ENCODE measurements around the gene NELFB.
"Not testable (repeated sequence)": the region's sequence is repeated elsewhere in the genome, so short reads cannot be mapped to it uniquely, and the experiment has no call there.

Gene NELFB

DNA sequence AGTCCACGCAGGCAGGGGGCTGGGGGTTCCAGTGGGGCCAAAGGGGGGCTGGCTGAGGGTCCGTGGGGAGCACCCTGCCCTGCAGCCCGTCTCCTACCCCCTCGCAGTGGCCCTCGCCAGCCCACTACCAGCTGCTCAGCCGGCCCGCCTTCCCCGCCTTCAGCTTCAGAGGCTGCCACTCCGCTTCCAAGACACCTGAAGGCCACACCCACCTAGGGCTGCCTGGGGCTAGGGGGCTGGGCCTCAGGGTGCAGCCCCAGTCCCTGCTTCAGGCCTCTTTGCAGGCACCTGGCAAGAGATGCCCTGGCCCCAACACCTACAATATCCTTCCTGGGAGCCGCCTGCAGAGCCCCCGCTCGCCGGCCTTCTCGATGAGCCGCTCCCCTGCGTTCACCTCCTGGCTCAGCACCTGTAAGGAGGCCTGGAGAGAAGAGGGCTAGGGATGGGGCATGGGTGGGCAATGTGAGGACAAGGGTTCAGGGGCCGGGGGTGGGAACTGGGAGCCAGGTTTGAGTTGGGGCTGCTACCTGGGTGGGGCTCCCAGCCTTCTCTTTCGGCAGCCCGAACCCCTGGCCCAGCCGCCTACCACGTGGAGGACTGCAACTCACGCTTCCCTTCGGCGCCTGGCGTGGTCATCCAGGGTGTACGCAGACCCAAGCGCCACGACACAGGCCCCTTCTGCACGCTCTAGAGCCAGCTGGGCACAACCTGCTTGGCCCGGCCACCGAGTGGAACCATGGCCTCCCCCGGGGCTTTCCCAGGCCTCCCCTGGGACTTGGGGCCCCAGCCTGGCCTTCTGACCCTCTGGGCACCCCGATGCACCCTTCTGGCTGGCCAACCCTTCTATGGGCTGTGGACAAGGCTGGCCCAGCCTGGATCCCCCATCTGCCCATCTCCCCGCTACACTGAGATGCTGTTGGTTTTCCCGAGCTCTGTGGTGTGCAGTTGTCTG is 2.3 kb upstream of the NELFB start:
- Histone ChIP-seq H3K27me3 (ENCODE audit: control insufficient read depth, insufficient read depth, low read length) (no peaks in the 10 kb centered on the region), H3K4me1 (ENCODE audit: control insufficient read depth, insufficient read depth, low read length) (peaks cover 10% of the 10 kb centered on the region), H3K9ac (ENCODE audit: low read length) (no peak overlapping the region), H3K4me3 (ENCODE audit: low read length) (no peak overlapping the region), H3K36me3 (ENCODE audit: control insufficient read depth, insufficient read depth, low read length) (no peaks in the 10 kb centered on the region), H3K27ac (ENCODE audit: low read depth, low read length) (no peak overlapping the region)

DNA sequence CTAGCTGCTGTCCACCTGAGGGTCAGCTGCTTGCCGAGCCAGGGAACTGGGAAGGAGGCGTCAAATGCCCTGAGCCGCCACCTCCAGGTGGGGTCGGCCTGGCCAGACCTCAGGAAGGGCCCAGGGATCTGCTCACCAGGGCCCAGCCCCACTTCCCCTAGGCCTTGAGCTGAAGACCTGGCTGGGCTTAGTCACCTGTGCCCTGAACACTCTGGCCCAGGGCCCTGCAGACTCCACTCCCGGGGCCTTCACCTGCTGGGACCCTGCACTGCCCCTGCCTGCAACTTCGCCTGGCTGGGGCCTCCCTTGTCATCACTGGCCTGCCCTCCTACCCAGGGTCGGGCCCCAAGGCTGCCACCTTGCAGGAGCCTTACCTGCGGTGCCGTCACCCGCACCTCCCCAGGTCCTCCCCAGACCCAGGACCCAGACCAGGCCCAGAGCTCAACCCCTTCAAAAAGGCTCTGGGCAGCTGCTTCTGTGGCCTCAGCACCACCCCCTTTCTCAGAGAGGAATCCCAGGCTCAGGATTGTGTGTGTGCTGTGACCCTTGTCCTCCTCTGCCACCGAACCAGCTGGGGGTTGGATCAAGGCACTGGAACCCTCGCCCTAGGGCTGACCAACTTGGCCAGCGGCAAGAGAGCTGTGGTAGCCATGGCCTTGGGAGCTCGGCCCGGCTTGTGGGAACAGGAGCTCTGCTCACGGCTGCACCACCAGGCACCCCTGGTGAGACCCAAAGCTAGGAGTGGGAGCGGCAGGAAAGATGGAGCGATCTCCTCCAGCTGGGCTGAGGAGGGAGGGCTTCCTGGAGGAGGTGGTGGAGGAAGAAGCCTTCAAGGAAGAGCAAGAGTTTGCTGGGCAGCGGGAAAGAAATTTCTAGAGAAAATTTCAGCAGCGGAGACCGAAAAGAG is 1.2 kb upstream of the NELFB start:
- no peak overlapping the region for H3K27ac ChIP-seq (ENCODE audit: low read depth, low read length)
- peak overlapping the region; percentile 62 for H3K9ac ChIP-seq (ENCODE audit: low read length)
- H3K36me3 ChIP-seq (ENCODE audit: control insufficient read depth, insufficient read depth, low read length), result no peaks in the 10 kb centered on the region
- H3K4me1 ChIP-seq (ENCODE audit: control insufficient read depth, insufficient read depth, low read length), result peaks cover 10% of the 10 kb centered on the region
- peak overlapping the region; percentile 92 for H3K4me3 ChIP-seq (ENCODE audit: low read length)
- no peaks in the 10 kb centered on the region for H3K27me3 ChIP-seq (ENCODE audit: control insufficient read depth, insufficient read depth, low read length)

DNA sequence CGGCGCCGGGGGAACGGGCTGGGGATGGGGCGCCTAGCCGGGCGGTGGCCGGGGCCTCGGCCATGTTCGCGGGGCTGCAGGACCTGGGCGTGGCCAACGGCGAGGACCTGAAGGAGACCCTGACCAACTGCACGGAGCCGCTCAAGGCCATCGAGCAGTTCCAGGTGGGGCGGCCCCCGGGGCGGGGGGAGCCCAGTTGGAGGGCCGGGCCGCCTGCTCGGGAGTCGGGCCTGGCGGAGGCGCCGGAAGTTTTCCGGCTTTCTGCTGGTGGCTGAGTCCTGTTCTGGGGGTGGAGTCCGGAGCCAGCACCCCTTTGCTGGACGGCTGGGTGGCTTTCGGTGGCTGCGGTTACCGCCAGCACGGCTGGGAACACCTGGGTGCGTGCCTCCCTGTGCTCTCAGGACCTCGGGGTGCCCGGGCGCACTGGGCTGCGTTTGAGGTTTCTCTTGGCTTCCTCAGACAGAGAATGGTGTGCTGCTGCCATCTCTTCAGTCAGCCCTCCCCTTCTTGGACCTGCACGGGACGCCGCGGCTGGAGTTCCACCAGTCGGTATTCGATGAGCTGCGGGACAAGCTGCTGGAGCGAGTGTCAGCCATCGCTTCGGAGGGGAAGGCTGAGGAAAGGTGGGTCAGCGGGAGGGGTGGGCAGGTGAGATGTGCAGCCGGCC is 454 bp downstream of the NELFB start:
- H3K36me3 ChIP-seq (ENCODE audit: control insufficient read depth, insufficient read depth, low read length), result peaks cover 2% of the 10 kb centered on the region

DNA sequence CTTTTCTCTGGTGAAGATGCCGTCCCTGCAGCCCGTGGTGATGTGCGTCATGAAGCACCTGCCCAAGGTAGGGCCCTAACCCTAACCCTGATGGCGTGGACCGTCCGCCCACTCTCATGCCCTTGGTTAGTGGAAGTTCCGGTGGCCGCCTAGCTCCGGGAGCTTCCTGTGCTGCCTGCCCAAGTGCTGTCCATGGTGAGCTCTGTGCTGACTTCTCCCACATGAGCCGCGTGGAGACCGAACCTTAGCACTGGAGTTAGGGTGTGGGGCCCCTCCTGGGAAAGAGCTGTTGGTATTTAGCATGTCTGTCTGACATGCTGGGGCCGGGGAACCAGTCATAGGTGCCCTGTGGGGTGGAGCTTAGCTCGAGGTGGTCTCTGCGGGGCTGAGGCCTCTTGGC is 1.2 kb downstream of the NELFB start:
- Histone ChIP-seq H3K27ac (ENCODE audit: low read depth, low read length) (no peak overlapping the region), H3K36me3 (ENCODE audit: control insufficient read depth, insufficient read depth, low read length) (peaks cover 2% of the 10 kb centered on the region), H3K4me3 (ENCODE audit: low read length) (peak overlapping the region; percentile 85), H3K4me1 (ENCODE audit: control insufficient read depth, insufficient read depth, low read length) (peaks cover 10% of the 10 kb centered on the region), H3K27me3 (ENCODE audit: control insufficient read depth, insufficient read depth, low read length) (no peaks in the 10 kb centered on the region), H3K9ac (ENCODE audit: low read length) (no peak overlapping the region)

More for the DNA sequence above, 454 bp downstream of the NELFB start:
- Histone ChIP-seq H3K27me3 (ENCODE audit: control insufficient read depth, insufficient read depth, low read length) (no peaks in the 10 kb centered on the region), H3K9ac (ENCODE audit: low read length) (peak overlapping the region; percentile 80), H3K4me1 (ENCODE audit: control insufficient read depth, insufficient read depth, low read length) (peaks cover 10% of the 10 kb centered on the region), H3K4me3 (ENCODE audit: low read length) (peak overlapping the region; percentile 85), H3K27ac (ENCODE audit: low read depth, low read length) (peak overlapping the region; percentile 58)

DNA sequence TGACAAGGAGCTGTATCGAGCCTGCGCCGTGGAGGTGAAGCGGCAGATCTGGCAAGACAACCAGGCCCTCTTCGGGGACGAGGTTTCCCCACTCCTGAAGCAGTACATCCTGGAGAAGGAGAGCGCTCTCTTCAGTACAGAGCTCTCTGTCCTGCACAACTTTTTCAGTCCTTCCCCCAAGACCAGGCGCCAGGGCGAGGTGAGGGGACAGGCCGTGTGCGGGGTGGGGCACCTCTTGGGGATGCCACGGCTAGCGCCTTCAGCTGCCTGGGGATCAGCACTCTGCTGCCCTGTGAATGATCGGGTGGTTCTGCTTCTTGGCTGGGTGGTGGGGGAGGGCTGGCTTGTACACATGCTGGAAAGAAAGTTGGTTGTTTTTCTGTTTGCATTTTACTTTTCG is 1.7 kb downstream of the NELFB start:
- Histone ChIP-seq H3K4me1 (ENCODE audit: control insufficient read depth, insufficient read depth, low read length) (peaks cover 10% of the 10 kb centered on the region), H3K36me3 (ENCODE audit: control insufficient read depth, insufficient read depth, low read length) (peaks cover 2% of the 10 kb centered on the region), H3K4me3 (ENCODE audit: low read length) (no peak overlapping the region), H3K27me3 (ENCODE audit: control insufficient read depth, insufficient read depth, low read length) (no peaks in the 10 kb centered on the region), H3K9ac (ENCODE audit: low read length) (no peak overlapping the region), H3K27ac (ENCODE audit: low read depth, low read length) (no peak overlapping the region)

GRCh38 chr9:137262173-137262908 is 7.2 kb downstream of the NELFB start:
- H3K27ac ChIP-seq (ENCODE audit: low read depth, low read length); H3K27me3 ChIP-seq (ENCODE audit: control insufficient read depth, insufficient read depth, low read length); H3K4me3 ChIP-seq (ENCODE audit: low read length); H3K9ac ChIP-seq (ENCODE audit: low read length); H3K4me1 ChIP-seq (ENCODE audit: control insufficient read depth, insufficient read depth, low read length): not testable (repeated sequence)
- H3K36me3 ChIP-seq (ENCODE audit: control insufficient read depth, insufficient read depth, low read length), result peaks cover 28% of the 10 kb centered on the region

GRCh38 chr9:137262909-137263285 is 7.8 kb downstream of the NELFB start:
- Histone ChIP-seq H3K27me3 (ENCODE audit: control insufficient read depth, insufficient read depth, low read length) (no peaks in the 10 kb centered on the region), H3K9ac (ENCODE audit: low read length) (no peak overlapping the region), H3K4me3 (ENCODE audit: low read length) (no peak overlapping the region), H3K4me1 (ENCODE audit: control insufficient read depth, insufficient read depth, low read length) (no peaks in the 10 kb centered on the region), H3K36me3 (ENCODE audit: control insufficient read depth, insufficient read depth, low read length) (peaks cover 30% of the 10 kb centered on the region), H3K27ac (ENCODE audit: low read depth, low read length) (no peak overlapping the region)

DNA sequence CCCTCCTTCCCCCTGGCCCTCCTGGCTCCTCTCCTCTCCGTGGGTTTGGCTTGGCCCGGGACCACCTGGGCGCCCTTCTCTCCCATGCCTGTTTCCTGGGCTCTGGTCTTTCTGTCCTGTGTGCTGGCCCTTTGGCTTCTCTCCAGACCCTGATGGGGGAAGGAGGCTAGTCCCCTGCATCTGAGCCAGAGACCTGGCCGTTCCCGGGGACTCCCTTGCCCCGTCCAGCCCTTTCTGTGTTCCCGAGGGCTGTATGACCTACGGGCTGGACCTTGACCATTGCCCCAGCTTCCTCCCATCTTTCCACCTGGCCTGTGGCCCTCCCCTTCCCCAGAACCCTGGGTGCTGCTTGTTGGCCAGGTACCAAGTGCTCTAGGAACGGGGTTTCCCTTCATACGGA is 8.4 kb downstream of the NELFB start:
- H3K36me3 ChIP-seq (ENCODE audit: control insufficient read depth, insufficient read depth, low read length), result peaks cover 32% of the 10 kb centered on the region
- no peak overlapping the region for H3K27ac ChIP-seq (ENCODE audit: low read depth, low read length)
- no peak overlapping the region for H3K9ac ChIP-seq (ENCODE audit: low read length)
- H3K4me1 ChIP-seq (ENCODE audit: control insufficient read depth, insufficient read depth, low read length), result no peaks in the 10 kb centered on the region
- no peaks in the 10 kb centered on the region for H3K27me3 ChIP-seq (ENCODE audit: control insufficient read depth, insufficient read depth, low read length)
- no peak overlapping the region for H3K4me3 ChIP-seq (ENCODE audit: low read length)

GRCh38 chr9:137264067-137264466 is 8.9 kb downstream of the NELFB start:
- Histone ChIP-seq H3K27me3 (ENCODE audit: control insufficient read depth, insufficient read depth, low read length) (no peaks in the 10 kb centered on the region), H3K36me3 (ENCODE audit: control insufficient read depth, insufficient read depth, low read length) (peaks cover 38% of the 10 kb centered on the region), H3K4me1 (ENCODE audit: control insufficient read depth, insufficient read depth, low read length) (peaks cover 4% of the 10 kb centered on the region), H3K4me3 (ENCODE audit: low read length) (no peak overlapping the region), H3K27ac (ENCODE audit: low read depth, low read length) (no peak overlapping the region), H3K9ac (ENCODE audit: low read length) (no peak overlapping the region)

- Histone ChIP-seq H3K27ac (ENCODE audit: low read depth, low read length) (no peak overlapping the region), H3K36me3 (ENCODE audit: control insufficient read depth, insufficient read depth, low read length) (peaks cover 35% of the 10 kb centered on the region), H3K9ac (ENCODE audit: low read length) (no peak overlapping the region), H3K4me1 (ENCODE audit: control insufficient read depth, insufficient read depth, low read length) (peaks cover 9% of the 10 kb centered on the region), H3K4me3 (ENCODE audit: low read length) (no peak overlapping the region), H3K27me3 (ENCODE audit: control insufficient read depth, insufficient read depth, low read length) (no peaks in the 10 kb centered on the region)
These were observed 10.5 kb downstream of the NELFB start for GRCh38 chr9:137265496-137266161.

DNA sequence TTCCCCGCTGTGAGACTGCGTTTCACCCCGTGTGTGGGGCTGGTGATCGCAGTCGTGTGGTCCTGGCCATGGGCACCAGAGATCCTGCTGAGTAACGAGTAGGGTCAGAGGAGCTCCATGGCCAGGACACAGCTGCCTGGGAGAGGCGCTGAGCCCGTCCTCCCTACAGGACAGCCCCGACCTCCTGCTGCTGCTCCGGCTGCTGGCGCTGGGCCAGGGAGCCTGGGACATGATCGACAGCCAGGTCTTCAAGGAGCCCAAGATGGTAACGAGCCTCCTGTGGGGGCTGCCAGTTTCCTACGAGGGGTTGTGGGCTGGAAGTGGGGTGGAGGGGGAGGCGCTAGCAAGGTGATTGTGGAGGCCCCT is 11.0 kb downstream of the NELFB start:
- no peak overlapping the region for H3K4me3 ChIP-seq (ENCODE audit: low read length)
- H3K4me1 ChIP-seq (ENCODE audit: control insufficient read depth, insufficient read depth, low read length), result peaks cover 9% of the 10 kb centered on the region
- no peak overlapping the region for H3K27ac ChIP-seq (ENCODE audit: low read depth, low read length)
- H3K9ac ChIP-seq (ENCODE audit: low read length), result no peak overlapping the region
- H3K27me3 ChIP-seq (ENCODE audit: control insufficient read depth, insufficient read depth, low read length), result no peaks in the 10 kb centered on the region
- peaks cover 39% of the 10 kb centered on the region for H3K36me3 ChIP-seq (ENCODE audit: control insufficient read depth, insufficient read depth, low read length)

All from rectal smooth muscle tissue (tissue), 1 donor.